Activated CD4-positive, alpha-beta T cell treated with anti-CD3 and anti-CD28 coated beads, Interleukin-2, amount 50 U/mL, for 24 hours (primary cell): ENCODE results near the gene SLC9B1.
A peak's percentile ranks its signal among the peaks of the same experiment; 100 is the strongest.
"Not testable (repeated sequence)": the region's sequence is repeated elsewhere in the genome, so short reads cannot be mapped to it uniquely, and the experiment has no call there.

Source experiments
- DNase-seq, 2 donors: peaks; one replicate each; pipeline ENCODE4 v3.0.0-alpha.2; 2020; ENCODE audit warnings: low read depth in 1 of 2, low spot score in 1 of 2

SLC9B1 gene

GRCh38 chr4:103011378-103012025, 8.0 kb downstream of the SLC9B1 start:
- no peak for DNase-seq

DNA sequence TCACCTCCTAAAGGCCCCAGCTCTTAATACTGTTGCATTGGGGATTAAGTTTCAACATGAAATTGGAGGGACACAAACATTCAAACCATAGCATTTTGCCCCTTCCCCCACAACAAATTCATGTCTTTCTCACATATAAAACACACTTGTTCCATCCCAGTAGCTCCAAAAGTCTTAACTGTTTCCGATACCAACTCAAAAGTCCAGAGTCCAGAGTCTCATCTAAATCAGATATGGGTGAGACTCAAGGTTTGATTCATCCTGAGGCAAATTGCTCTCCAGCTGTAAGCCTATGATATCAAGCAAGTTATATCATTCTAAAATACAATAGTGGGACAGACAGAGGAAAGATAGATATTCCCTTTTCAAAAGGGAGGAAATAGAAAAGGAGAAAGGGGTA, 8.7 kb downstream of the SLC9B1 start:
- DNase-seq, result no peak

DNA sequence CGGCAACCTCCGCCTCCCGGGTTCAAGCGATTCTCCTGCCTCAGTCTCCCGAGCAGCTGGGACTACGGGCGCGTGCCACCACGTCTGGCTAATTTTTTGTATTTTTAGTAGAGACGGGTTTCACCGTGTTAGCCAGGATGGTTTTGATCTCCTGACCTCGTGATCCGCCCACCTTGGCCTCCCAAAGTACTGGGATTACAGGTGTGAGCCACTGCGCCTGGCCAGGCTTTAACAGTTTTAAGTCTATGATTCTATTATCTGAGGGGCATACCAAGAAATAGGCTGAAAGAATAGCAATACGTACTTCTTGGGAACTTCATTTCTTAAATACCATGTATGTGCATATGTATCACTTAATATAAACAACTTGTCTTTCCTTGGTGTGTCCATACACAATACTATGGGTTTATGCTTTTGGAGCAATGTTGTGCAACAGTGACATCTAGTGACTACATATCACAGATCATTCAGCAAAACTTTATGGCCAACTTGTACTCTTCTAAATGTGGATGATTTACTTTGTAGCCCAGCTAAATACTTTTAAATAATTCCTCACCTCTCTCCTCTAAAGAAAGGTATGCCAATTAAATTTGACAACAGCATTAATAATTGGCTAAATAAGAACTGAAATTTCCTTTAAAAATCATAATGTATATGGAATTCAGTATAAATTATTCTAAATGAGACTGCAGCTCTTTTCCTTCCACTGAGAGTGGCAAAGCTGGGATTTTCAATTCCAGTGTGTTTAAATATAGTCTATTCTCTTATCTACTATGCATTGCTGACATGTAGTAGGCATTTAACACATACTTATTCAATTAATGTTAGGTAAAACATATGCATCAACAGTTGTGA, 10.4 kb downstream of the SLC9B1 start:
- peak in 1 of 2 donors; percentile 35 for DNase-seq

GRCh38 chr4:103002551-103002950, 17.0 kb downstream of the SLC9B1 start:
- DNase-seq, result no peak

DNA sequence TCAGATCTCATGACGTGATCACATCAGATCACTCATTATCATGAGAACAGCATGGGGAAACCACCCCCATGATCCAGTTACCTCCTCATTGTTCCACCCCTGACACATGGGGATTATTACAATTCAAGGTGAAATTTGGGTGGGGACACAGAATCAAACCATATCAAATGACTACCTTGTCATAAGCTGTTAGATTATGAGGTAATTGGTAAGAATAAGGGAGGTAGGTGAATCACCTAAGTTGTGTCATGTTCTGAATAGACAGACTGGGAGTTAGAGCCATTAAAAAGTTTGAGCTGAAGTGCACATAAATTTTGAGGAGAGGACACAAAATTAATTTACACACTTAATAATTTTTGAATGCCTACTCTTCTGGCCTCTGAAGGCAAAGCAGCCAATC, 24.7 kb downstream of the SLC9B1 start:
- no peak for DNase-seq

- not testable (repeated sequence) for DNase-seq
These were observed 25.5 kb downstream of the SLC9B1 start for GRCh38 chr4:102993985-102994384.

DNA sequence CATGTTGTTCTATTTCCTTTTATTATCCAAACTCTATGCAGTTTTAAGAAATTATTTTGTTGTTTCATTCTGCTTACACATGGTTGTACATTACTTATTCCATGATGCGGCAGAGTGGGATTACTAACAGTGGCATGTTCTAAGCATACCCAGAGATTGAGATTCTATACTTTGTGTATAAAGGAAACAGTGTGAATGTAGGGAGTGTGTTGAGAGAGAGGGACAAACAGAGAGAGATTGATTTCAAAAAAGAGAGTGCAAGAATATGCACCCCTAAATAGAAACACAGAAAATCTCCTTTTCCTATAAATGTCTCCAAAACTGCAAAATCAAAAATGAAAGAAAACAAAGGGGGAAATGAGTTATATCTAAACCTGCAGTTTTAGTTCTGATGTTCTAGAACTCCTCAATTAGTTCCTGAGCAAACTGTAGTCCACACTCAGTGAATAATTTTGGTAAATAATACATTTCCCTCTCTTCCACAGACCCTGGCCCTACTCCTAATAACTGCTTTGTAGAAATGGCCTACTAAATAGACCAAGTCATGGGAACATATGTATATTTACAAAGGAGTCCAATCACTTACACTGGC, 31.0 kb downstream of the SLC9B1 start:
- DNase-seq, result no peak

DNA sequence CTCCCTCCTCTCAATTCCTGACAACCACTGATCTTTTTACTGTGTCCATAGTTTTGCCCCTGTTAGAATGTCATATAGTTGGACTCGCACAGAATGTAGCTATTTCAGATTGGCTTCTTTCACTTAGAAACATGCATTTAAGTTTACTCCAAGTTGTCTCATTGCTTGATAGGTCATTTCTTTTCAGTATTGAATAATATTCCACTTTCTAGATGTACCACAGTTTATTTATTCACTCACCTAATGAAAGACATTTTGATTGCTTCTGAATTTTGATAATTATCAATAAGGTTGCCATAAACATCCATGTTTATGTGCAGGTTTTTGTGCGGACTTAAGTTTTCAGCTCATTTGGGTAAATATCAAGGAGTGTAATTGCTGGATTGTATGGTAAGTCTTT, 38.5 kb downstream of the SLC9B1 start:
- DNase-seq, result no peak

DNA sequence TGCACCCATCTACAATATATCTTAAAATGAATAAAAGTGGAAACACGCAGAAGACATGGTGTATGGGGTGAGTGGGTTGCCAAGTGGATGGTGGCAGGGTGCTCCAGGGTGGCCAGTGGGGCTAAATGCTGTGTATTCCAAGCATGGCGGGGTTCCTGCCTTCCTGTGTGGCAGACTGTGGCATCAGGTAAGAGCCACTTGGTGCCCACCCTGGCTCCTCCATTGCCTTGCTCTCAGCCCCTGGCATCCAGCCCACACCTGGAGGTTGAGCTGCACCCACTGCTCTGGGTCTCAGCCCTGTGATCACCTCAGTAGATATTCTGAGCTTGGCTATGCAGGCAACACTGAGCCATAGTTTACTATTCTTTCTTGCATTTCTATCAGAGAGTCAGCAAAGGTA, 57.7 kb downstream of the SLC9B1 start:
- not testable (repeated sequence) for DNase-seq

GRCh38 chr4:102959496-102959895, 60.0 kb downstream of the SLC9B1 start:
- DNase-seq, result no peak

GRCh38 chr4:102945066-102945465, 74.4 kb downstream of the SLC9B1 start:
- DNase-seq, result no peak

GRCh38 chr4:102938063-102938462, 81.4 kb downstream of the SLC9B1 start:
- not testable (repeated sequence) for DNase-seq

- no peak for DNase-seq
These were observed 83.8 kb downstream of the SLC9B1 start for GRCh38 chr4:102935716-102936115.

GRCh38 chr4:102919697-102920096, 99.8 kb downstream of the SLC9B1 start:
- DNase-seq, result not testable (repeated sequence)

DNA sequence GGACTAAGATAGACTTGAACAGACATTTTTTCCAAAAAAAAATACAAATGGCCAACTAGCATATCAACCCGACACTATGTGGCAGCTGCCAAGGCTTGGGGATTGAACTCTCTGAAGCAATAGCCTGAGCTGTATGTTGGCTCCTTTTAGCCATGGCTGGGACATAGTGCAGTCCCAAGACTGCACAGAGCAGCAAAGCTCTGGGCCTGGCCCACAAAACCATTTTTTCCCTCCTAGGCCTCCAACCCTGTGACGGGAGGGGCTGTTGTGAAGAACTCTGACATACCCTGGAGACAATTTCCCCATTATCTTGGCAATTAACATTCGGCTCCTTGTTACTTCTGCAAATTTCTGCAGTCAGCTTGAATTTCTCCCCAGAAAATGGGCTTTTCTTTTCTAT, 100.6 kb downstream of the SLC9B1 start:
- no peak for DNase-seq

DNA sequence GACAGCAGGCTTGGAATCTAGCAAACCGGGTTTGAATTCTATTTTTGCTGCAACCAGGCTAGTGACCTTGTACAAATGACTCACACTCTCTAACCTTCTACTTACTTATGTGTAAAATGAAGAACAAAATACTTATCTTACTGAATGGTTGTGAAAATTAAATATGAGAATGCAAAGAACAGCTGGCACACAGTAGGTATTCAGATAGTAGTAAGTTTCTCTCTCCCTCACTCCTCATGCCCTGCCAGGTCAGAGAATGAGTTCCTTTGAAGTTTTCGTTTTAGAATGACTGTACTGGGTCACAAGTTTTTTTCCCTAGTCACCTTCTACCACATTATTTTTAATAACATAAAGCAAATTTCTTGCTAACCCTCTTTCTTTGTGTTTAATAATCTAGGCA, 117.7 kb downstream of the SLC9B1 start:
- DNase-seq, result no peak

DNA sequence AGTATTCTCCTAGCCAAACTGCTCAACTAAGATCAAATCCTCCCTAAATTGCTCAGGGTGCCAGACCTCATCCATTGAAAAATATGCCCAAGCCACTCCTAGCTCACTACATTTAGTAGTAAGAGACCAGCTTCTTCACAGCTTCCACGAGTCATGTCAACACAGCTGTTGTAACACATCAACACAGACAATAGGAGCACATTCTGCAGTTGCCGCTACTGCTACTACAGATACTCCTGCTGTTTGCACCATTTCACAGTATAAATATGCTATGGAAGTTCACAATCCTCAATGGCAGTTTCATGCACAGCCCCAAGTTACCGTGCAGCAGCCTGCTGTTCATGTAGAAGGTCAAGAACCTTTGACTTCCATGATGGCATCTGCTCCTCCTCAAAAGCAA, 121.9 kb downstream of the SLC9B1 start:
- not testable (repeated sequence) for DNase-seq

GRCh38 chr4:102896547-102896946, 123.0 kb downstream of the SLC9B1 start:
- DNase-seq, result not testable (repeated sequence)

DNA sequence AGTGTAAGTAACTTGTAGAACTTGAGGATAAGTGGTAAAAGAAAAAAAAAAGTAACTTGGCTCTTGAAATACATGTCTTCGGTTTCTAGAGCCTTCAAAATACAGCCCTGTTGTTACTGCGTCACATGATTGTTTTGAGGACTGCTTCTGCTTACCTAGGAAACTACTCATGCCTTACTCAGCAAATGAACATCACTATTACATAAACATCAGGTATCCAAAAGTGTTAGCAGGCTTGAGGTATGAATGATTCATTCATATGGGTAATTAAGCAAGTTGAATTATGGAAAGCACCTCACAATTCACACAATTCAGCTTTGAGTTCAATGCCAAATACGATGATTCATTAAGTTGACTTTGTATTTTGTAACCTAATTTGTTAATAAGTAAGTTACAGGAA, 129.6 kb downstream of the SLC9B1 start:
- DNase-seq, result not testable (repeated sequence)

DNA sequence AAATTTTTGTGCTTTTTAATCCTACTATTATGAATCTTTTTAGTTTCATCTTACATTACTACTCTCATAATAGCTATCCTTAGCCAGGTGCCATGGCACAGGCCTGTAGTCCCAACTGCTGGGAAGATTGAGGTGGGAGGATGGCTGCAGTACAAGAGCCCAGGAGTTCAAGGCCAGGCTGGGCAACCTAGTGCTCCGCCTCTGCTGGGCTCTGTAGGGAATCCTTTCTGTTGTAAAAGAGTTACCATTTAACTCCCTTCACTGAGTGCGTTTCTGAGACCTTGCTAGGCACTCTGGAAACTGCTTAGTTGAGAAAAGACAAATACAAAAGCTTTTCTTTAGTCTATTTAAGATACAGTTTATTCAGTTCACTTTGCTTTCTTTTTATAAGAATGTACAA, 130.9 kb downstream of the SLC9B1 start:
- DNase-seq, result not testable (repeated sequence)

GRCh38 chr4:102883278-102883677, 136.2 kb downstream of the SLC9B1 start:
- no peak for DNase-seq

DNA sequence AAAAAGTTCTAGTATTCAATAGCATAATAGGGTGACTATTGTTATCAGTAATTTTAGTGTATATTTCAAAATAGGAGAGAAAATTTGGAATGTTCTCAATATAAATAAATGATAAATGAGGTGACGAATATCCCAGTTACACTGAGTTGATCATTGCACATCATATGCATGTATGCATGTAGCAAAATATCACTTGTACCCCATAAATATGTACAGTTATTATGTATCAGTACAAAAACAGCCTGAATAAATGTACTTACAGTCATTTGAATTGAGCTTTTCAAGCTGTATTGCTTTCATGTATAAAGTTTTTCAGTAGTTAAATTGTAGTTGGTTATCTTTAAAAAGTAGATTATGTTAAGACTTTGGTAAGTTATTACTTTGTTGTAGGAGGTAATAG, 138.2 kb downstream of the SLC9B1 start:
- no peak for DNase-seq
